Right lobe of liver (tissue), 4 donors: ENCODE results near the gene SLC29A1.

Source experiments
- POLR2A ChIP-seq: fragments of 450-650 bp; IDR thresholded peaks from one replicate; pipeline ENCODE4 v1.6.1; 2017; ENCODE audit warnings: antibody characterized with exemption, mild to moderate bottlenecking
- TF ChIP-seq, protein P1 (sequence below), 4 donors: fragments of 200-600 bp in 3 of 4; fragments of 450-650 bp in 1 of 4; IDR thresholded peaks; one replicate each; pipeline versions ENCODE4 v1.5.1 to v1.8.0; 2016 to 2022; ENCODE audit warnings: antibody characterized with exemption in 4 of 4, mild to moderate bottlenecking in 2 of 4
- donor health status: DM: no; HTN: no; CAD: no.
- donor health status: DM: no; HTN: no; CAD: no.
- donor health status: DM: no; HTN: yes; CAD: no.

DNA sequence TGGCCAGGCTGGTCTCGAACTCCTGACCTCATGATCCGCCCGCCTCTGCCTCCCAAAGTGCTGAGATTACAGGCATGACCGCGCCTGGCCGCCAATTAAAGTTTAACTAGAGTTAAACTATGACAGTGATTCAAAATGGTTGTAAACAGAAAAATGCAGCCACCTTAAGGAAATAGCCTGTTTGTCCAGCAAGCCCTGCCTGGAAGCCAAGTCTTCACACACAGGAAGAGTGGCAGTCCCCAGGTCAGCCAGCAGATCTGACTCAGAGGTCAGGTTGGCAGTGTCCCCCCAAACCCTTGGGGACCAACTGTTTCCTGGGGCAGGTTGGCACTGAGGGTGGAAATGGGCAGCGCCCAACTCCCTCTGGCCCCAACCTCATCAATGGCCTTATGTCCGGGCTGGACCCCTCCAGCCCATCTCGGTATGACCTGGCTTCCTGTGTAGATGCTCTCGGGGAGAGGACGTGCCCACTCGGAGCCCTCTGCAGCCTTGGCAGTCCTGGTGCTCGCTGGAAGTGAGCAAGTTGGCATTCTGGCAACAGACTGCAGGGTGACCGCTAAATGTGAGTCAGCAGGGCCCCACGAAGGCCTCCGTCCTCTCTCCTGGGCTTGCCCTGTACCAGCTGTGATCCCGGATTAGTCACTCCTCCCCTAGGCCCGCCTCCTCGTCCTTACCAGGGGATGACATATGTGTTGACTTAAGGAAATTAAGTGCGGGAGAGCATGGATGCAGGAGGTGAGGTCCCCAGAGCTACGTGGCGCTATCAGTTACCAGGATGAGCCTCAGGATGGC, 13.8 kb downstream of the SLC29A1 start:
- TF ChIP-seq, protein P1, sequence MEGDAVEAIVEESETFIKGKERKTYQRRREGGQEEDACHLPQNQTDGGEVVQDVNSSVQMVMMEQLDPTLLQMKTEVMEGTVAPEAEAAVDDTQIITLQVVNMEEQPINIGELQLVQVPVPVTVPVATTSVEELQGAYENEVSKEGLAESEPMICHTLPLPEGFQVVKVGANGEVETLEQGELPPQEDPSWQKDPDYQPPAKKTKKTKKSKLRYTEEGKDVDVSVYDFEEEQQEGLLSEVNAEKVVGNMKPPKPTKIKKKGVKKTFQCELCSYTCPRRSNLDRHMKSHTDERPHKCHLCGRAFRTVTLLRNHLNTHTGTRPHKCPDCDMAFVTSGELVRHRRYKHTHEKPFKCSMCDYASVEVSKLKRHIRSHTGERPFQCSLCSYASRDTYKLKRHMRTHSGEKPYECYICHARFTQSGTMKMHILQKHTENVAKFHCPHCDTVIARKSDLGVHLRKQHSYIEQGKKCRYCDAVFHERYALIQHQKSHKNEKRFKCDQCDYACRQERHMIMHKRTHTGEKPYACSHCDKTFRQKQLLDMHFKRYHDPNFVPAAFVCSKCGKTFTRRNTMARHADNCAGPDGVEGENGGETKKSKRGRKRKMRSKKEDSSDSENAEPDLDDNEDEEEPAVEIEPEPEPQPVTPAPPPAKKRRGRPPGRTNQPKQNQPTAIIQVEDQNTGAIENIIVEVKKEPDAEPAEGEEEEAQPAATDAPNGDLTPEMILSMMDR (IDR thresholded peaks at IDR 0.05): no peak
- TF ChIP-seq POLR2A: peak; percentile 94
